ENCODE measurements around the gene DHX9.

DHX9 gene

DNA sequence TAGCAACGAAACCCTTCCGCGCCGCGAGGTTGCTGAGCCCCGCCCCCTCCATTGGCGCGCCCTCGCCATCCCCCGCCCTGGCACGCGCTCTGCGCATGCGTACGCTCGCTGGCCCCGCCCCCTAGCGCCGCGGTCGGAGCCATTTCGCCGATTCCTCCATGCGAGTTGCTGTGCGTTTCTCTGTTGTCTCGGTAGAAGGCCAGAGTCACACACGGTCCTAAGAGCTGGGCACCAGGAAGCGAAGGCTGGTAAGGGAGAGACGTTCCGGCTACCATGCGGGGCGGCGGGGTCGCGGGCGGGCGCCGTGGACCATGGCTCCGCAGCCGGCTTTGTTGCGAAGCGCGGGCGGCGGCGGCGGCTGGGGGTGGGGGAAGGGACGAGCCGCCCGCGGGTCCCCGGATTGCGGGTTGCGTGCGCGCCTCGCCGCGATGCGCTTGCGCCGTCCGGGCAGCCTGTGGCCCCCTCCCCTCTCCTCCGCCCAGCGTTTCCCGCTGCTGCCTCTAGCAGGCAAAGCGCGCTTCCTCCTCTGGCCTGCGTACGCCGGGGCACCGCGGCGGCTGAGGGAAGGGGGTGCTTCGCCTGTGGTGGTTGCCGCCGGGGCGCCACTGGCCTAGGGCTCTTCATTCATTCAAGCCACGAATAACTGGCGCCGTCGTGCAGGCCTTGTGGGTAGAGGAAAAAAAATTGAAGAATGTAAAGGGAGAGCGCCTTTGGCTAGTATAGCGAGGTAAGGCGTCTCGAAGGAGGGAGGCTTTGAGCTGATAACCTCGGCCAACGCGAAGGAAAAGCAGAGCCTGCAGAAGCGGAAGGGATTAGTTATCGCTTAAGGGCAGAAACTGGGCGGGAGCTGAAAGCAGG is at the start of gene DHX9:
TSS of gene DHX9 (plus strand) at position 139 of the 858 bp plus-strand sequence. CDS start 3,220 bp downstream, outside the sequence.
- peak; percentile 90 to 96 (median 92) for DNase-seq

DNA sequence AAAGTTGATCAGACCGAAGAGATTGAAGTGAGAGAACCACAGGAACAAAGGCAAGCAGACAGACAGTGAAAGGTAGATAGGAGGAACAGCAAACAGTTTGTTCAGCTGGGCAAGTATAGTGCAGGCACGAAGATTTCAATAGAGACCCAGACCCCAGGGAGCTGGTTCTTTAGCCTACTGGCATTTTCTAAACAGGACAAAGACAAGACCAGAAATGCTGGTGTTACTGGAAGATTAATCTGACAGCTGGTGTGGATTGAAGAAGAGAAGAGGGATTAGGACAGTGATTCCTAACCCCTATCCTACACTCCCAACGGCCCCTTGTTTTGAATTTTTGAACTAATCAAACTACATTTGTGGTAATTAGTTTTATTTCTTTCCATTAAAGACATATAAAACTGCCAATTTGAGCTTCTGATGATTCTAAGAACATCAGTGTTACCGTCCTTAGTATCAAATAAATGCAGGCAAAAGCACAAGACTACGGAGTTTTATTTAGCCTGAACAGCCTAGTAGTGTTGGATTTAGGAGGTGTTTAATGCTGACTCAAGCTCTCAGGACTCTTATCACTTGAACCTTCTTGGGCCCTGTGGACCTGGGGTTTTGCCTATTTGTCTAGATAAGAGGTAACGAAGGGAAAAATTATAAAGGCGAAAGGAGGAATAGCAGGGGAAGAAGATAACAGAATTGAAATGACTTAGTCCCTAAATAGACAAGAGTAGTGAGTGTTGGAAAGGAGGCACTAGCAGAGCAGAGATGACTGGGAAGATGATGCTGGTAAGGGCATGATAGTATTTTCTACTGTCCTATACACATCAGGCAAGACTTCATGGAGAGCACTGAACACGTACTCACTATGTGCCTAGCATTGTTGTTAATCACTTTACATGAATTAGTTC is 47.6 kb upstream of the DHX9 start:
- no peak for DNase-seq

DNA sequence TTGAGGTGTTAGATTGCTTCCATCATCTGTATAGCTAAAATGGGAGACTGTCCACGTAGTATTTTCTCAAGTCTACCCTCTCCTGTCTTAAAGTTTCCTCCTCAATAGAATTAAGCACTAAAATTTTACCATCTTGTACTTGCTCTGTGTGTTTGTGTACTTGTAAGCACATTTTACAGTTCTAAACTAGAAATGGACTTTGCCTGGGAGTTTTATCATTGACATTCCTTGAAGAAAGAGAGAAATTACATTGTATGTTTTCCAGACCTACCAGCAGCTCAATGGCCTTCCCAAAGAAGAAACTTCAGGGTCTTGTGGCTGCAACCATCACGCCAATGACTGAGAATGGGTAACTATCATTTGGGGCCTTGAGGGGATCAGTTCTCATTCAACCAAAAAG is 45.1 kb upstream of the DHX9 start:
- DNase-seq: no peak

DNA sequence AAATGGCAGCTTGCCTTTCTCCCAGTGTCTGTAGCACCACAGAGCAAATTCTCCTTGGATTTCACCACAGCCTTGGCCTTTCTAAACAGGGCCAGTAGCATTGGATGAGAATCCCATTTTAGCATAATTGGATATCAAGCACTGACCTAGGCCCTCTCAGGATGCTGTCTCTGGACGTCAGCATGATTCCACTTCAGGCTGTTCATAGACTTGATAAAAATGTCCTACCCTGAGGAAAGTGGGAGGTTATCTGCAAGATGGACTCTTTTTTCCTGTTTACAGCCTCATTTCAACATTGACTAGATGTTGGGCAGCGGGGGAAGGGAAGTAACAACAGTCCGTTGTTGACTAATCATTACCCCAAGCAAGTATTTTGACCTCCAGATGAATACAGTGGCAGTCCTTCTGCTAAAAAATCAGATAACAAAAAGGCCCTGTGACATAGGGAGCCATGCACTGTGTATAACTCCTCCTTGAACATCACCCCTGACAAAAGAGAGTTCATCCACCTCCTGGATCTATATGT is 44.4 kb upstream of the DHX9 start:
- no peak for DNase-seq

DNA sequence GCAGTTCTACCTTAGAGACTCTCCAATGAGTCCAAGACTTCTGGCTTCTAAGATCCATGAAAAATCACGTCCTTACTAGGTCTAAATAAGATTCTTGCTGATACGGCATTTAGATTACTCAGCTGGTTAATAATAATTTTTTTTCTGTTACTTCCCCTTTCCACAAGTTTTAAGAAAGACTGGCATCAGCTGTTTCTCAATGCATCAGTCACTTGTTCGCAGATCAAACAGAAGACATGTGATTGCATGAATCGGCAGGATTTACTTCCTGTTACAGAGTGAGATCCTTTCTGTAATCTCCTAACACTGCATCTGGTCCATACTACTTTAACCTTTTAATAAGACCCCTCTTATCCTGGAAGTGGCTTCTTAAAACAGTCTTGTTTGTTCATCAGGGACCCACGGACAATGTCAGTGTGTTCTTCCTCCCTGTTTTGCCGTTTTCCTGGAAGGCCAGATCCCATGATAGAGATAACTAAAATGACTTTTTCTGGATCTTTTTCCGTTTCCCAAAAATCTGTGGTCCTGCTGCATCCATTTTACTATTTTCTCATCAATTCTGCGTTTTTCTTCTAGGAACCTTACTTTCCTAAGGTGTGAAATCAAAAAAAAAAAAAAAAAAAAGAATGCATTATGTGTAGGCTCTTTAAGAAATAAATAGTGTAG is 43.5 kb upstream of the DHX9 start:
- no peak for DNase-seq

DNA sequence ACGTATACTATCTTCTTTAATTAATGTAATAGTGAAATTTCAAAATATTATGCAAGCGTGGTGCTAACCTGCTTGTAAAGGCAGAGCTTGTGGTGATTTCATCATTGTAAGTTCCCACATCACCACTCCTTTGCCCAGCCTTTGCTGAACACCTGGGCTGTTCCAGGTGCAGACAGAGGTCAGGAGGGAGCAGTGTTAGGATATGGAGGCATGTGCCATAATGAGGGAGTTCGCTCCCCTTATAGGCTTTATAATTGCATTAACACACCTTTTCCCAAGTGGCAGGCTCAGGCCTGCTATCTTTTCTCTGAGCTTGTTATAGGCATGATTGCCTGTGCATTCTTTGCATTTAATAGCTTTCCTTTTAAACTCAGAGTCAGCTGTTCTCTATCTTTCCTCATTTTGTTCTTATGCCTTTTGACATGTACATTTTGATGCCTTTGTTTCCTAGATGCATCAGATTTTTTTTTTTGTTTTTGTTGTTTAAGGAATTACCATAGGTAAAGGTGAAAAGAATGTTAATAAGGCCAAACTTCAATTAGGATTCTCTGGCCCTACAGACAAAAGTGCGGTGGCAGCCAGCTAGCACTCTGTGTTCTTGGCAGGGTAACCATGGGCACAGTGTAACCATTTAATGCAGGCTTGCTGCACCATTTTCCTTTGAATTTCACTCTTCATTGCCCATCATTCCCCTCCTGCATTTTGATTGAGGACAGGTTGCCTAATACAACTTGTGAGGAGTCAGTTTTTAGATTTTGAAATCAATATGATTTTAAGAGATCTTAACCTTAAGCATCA is 36.9 kb upstream of the DHX9 start:
- no peak for DNase-seq

DNA sequence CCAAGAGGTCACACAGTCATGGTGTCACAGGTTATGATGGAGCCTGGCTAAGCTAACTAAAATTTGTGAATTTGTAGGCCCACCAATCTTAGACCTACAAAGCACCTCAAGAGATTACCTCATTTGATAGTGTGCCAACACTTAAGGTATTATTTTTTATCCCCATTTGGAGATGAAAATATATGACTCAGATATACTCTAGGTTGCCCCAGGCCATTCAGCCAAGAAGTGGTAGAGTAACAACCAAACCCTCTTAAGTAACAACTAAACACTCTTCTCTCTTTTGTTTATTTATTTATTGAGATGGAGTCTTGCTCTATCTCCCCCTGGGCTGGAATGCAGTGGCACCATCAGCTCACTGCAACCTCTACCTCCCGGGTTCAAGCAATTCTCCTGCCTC is 35.3 kb upstream of the DHX9 start:
- no peak for DNase-seq

DNA sequence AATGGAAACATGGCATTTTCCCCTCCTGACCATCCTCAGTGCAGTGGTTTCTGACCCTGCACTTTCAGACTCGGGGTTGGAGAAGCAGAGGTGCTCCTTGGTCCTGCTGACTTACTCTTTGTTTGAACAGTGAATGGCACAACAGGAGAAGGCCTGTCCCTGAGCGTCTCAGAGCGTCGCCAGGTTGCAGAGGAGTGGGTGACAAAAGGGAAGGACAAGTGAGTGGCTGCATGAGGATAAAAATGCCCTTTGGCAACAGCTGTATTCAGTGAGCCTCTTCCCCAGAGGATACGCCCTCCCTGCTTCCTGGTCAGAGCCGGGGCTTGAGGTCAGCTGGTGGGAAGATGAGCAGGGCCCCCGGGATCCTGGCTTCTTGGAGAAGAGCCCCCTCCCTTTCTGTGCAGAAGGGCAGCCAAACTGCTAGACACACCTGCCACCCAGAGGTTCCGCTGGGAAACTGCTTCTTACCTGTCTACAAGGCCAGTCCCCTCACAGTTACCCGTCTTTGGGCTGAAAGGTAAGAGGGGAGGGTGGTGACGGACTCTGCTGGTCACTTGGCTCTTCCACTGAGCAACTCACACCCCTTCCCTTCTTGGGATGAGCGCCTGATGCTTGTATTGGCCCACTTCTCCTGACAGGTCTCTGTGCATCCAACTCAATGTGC is 33.0 kb upstream of the DHX9 start:
- DNase-seq: no peak

DNA sequence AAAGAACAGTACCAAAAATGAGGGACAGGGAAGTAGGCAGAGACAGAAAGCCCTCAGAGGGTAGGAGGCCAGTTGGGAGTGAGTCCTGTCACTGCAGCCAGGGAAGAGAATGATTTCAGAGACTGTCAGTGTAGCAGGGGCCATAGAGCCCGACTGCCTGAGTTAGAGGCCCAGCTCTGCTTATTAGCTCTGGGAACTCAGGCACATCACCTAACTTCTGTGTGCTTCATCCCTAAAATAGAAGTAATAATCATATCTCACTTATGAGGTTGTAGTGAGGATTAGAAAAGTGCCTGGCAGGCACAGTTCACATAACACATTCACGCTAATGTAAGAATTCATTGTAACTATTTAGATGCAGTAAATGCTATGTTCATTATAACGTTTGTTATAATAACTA is 31.2 kb upstream of the DHX9 start:
- no peak for DNase-seq

DNA sequence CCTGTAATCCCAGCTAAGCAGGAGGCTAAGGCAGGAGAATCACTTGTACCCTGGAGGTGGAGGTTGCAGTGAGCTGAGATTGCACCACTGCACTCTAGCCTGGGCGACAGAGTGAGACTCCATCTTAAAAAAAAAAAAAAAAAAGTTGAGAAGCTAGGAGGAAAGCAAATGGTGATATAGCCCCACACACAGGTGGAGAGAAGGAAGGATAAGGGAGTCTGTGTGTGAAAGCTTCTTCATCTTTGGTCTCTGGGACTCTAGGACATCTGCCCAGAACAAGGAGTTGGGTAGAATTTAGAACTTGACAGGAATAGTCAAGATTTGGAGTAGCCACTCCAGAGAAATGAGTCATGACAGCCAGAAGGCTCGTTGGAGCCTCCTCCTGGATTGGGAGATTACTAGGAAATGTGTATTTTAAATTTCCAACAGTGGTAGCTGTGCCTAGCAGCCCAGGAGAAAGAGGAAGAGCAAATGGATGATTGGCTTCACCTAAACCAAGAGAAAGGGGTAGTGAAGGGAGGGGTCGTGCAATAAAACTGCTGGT is 29.7 kb upstream of the DHX9 start:
- DNase-seq: no peak

DNA sequence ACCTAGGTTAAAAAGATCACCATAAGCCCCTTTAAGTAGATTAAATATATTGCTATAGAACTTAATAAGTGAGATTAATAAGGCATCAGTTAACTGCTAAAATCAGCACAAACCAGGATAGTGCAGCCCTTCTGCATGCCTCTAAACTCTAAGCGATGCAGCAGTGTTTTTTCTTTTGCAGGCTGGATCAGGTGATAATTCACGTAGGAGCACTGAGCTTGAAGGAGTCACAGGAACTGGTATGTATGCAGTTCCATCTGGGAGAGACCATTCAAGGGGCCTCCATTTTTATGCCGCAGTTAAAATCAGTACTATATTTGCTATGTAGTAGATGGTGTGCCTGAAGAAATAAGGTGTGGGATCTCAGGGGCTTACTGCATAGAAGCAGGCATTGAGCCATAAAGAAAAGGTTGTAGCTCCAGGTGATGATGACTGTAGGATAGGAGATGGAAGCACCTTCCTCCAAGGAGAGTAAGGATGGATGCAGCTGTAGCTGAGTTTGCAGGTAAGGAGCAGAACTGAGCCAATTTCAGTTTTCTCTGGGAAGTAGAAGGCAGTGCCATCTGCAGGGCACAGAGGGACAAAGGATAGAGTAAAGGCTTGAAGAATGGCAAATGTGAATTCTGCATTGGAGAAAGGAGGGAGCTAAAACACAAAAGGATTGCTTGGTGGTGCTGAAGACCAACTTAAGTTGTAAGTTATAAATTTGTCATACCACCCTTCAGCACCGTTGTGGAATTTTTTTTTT is 27.0 kb upstream of the DHX9 start:
- DNase-seq: no peak

DNA sequence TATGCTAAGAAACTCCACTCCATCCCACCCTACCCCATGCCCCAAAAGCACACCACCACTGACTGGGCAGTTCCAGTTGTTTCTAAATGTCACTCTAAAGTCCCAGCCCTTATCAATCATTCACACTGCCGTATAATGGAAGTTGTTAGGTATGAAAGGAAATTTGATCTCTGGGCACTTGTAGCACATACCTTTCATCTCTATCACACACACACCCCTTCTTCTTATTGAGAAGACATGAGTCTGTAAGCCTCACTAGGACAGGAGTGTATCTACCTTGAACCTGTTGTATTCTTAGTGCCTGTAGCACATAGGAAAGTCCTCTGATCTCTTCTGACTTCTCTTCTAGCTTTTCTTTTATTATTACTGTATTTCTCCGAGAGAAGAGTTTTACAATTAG is 22.3 kb upstream of the DHX9 start:
- DNase-seq: no peak

DNA sequence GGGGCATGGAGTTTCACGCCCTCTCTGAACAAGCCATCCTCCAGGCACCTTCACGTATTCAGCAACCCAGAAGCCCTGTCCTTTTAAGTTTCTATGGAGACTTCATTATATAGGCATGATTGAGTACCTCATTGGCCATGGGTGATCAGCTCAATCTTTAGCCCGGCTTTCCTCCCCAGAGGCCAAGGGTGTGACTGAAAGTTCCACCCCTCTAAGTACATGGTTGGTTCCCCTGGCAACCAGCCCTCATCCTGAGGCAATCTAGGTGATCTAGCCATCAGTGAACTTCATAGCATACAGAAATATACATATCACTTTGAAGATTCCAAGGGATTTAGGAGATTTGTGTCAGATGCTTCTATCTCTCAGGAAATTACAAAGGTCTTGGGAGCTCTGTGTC is 21.3 kb upstream of the DHX9 start:
- no peak for DNase-seq

DNA sequence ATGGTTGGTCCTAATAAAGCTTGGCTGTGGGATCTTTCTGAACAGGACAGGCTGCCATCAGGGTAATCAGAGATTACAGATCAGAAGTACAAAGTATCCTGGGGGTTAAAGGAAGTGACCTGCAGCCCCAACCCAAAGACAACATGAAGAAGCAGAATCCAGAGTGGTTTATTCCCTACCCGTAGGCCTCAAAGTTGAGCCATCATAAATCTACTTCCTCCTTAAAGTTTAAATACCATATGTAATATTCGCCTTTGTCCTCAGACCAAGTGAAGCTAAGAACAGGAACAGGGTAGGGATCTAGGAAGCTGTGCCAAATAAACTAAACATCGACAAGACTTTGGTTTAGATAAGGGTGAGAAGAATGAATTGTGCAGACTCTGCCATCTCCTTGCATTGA is 15.9 kb upstream of the DHX9 start:
- no peak for DNase-seq

DNA sequence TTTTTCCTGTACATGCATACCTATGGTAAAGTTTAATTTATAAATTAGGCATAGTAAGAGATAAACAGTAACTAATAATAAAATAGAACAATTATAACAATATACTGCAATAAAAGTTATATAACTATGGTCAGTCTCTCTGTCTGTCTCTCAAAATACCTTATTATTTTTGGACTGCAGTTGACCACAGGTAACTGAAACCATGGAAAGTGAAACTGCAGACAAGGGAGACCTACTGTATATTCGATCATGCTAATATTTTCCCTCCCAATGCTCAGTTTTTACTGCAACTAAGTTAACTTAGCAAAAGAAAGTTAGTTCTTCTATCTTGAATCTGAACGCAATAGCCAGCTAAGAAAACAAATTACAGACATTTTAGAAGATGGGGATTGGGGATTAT is 12.3 kb upstream of the DHX9 start:
- no peak for DNase-seq

DNA sequence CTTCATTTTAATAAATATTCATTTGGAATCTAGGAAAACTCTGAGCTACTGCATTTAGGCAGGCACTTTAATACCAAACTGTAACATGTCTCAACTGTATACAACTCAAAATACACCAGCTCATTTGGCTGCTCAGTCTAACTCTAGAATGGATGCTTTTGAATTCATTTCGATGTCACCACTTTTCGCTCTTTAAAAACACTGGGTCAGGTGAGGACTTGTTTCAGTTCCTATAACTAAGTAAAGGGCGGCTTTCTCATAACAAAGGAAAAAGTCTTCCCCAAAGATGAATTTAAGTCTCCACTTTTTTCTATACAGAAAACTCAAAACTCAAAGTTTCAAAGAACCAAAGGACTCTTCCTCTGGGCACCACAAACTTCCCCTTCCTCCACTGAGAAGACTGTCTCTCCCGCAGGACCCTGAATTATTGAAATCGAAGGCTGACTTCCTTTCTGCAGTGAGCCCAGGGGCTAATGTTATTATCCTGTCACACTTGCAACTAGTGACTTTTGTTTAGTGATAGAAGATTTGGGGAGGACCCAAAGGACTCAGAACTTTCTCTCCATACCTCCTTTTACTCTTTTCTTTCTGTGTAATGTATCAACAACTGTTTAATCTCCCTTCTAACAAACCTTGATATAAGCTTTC is 9.7 kb upstream of the DHX9 start:
- DNase-seq: no peak

DNA sequence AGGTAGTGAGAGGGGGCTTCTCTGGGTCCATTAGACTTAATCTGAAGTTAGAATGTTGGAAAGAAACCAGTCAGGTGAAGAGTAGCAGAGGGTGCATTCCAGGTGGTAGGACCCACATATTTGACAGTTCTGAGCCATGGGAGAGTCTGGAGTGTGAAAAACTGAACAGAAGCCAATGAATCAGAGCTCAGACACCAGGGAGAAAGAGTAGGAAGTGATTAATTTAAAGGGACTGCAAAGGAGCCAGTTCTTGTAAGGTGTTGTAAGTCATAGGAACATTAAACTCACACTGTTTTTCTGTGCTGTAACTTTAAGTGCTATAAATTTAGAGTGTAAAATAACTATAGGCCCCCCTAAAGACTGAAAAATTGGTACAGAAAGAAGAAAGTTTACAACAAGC is 5.9 kb upstream of the DHX9 start:
- DNase-seq: no peak

DNA sequence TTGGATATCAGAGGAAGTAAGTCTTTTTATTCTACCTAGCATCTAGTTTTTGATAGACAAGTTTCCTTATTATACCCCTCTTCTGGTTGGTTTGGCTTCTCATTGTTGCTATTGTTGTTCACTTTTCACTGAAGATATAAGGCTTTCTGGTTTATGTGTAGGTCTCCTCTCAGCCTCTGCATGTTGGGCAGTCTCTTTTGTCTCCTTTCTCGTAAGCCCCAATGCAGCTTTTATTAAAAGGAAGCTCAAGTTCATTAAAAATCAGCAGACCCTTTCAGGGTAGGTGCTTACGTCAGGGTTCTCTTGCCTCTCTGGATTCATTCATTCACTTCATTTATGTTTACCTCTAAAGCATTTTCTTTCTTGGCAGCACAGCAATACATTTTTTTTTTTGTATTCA is 4.8 kb upstream of the DHX9 start:
- no peak for DNase-seq

DNA sequence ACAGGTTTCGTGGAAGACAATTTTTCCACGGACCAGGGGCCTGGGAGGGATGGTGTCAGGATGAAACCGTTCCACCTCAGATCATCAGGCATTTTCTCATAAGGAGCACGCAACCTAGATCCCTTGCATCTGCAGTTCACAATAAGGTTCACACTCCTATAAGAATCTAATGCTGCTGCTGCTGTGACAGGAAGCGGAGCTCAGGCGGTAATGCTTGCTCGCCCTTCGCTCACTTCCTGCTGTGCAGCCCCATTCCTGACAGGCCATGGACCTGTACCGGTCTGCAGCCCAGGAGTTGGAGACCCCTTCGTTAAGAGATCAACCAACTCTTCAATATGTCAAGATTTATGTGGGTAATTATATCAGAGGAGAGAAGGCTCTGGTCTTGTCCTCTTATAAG is 3.3 kb upstream of the DHX9 start:
- no peak for DNase-seq

DNA sequence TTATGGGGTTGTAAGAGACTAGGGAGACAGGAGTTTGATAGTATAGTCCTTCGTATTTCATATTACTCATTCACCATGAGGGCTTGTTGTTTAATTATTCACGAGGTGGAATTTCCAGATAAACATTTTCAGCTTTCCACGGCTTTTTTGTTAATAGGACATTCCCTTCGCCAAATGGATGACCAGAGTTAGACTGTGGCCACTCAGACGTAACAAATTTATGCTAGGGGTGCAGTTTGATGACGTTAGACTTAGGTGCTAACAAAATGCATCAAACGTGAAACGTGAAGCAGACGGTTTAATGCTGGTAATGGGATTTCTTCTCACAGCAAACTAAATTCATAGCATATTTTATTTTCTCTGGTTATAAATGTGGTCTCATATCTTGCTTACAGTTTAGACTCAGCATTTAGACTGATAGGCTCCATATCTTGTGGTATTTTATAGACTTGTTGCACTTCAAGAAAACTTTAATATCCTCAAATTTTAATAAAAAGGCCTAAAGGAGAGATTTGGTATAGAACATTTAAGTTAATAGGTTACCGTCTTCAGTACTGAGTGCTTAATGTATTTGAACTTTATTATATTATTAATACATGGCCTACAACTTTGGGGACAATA is 2.3 kb downstream of the DHX9 start:
- DNase-seq: no peak

Measured in activated CD4-positive, CD25-positive, alpha-beta regulatory T cell (primary cell).